NCI-H526 (cell line): ENCODE data around the gene AURKAIP1.

Experiments
- DNase-seq, 2 experiments: peaks; one replicate each; lab custom pipeline; 2025; lab: John Stamatoyannopoulos, UW

Gene AURKAIP1

DNA sequence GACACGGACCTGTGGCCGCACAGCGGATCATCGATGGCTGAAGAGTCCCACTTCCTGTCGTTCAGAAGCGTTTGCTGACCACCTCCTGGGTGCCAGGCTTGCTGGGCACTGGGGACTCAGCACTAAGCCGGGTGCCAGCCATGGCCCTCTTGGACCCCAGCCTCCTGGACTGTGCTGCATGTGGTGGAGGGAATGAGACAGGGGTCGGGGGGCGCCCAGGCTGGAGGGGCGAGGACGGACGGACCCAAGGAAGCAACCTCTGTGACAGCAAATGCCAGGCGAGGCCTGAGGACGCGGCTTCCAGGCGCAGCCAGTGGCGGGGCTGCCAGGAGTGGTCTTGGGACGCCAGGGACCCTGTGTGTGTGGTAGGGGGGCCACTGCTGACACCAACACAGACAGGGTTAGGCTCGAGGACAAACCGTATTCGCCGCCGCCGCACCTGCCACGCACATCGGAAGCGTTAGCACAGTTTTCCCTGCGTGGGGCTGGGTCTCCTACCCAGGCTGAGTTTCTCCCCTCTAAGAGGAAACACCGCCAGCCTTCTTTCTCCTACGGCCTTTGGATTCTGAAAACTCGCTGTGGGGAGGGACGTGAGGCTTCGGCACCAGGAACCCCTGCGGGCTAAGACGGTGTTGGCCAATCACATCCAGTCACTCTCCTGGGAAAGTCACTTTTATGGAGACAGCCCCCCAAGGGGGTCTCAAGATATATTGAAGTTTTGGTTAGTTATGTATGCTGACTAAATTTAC, 13.6 kb downstream of the AURKAIP1 start:
- DNase-seq, result no peak

- DNase-seq, result no peak
Observed at GRCh38 chr1:1360506-1361169, 14.4 kb downstream of the AURKAIP1 start.

GRCh38 chr1:1359664-1360468, 15.1 kb downstream of the AURKAIP1 start:
- no peak for DNase-seq

- no peak for DNase-seq
Observed at GRCh38 chr1:1359308-1359663, 15.7 kb downstream of the AURKAIP1 start.

- DNase-seq, result no peak
Observed at GRCh38 chr1:1358433-1359271, 16.4 kb downstream of the AURKAIP1 start, which contains the start of gene MXRA8. TSS of gene MXRA8 (minus strand) at chr1:1358555. CDS start at chr1:1358504, 51 bp downstream.

GRCh38 chr1:1357871-1358432, 17.1 kb downstream of the AURKAIP1 start:
- DNase-seq, result no peak

DNA sequence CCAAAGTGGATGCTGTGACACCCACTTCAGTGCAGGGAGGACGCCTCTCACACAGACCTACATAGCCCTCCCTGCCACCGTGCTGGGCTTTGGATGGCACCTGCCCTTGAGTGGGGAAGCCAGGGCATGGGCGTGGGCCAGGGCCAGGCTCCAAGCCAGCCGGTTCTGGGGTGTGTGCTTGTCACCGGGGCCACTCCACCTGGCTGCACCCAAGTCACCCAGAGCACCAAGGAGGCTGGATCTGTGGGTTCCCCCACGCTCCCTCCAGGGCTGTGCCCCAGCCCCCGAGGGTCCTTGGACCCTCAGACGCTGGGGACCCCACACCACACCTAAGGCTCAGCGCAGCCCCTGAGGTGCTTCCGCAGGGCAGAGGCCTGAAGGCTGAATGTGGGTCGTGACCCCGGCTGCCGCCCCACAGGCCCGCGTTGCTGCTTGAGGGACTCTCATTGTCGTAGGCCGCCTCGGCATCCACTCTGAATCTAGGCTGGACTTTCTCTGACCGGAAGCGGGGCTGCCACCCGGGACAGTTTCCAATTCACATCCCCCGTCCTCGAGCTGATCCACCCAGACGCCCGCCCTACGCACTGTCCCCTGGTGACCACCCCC, 18.1 kb downstream of the AURKAIP1 start:
- DNase-seq, result no peak

DNA sequence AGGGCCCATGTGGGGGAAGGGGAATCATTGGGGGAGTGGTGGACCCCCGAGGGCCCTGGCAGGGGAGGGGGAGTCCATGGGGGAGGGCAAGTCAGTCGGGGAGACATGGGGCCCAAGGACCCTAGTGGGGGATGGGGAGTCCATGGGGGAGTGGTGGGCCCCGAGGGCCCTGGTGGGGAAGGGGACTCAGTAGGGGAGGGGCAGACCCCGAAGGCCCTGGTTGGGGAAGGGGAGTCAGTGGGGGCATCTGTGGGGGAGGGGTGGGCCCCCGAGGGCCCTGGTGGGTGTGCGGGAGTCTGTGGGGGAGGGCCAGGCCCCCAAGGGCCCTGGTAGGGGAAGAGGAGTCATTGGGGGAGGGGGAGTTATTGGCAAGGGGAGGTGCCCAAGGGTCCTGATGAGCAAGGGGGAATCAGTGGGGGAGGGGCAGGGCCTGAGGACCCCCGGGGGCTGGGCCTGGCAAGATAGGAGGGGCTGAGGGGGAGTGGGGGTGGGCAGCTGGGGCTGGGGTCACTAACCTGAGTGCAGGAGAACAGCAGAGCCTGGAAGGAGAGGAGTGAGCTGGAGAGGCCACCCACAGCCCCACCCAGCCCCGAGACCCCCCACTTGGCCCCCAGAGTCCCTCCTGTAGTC, 18.7 kb downstream of the AURKAIP1 start:
- no peak for DNase-seq

DNA sequence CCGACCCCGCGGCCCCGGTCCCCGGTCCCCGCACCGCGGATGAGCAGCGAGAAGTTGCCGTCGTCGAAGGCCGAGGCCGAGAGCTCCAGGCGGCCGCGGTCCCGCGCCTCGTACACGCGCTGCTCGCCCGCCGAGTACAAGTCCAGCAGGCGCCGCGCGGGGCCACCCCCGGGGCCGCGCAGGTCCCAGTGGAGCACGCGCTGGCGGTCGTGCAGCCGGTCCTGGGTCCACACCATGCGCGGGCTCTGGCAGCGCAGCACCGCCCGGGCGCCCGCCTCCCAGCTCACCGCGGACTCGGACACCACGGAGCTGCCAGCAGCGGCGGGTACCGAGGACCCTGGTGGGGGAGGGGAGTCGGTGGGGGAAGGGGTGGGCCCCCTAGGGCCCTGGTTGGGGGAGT, 19.6 kb downstream of the AURKAIP1 start:
- peak in 1 of 2 experiments; percentile 83 for DNase-seq

DNA sequence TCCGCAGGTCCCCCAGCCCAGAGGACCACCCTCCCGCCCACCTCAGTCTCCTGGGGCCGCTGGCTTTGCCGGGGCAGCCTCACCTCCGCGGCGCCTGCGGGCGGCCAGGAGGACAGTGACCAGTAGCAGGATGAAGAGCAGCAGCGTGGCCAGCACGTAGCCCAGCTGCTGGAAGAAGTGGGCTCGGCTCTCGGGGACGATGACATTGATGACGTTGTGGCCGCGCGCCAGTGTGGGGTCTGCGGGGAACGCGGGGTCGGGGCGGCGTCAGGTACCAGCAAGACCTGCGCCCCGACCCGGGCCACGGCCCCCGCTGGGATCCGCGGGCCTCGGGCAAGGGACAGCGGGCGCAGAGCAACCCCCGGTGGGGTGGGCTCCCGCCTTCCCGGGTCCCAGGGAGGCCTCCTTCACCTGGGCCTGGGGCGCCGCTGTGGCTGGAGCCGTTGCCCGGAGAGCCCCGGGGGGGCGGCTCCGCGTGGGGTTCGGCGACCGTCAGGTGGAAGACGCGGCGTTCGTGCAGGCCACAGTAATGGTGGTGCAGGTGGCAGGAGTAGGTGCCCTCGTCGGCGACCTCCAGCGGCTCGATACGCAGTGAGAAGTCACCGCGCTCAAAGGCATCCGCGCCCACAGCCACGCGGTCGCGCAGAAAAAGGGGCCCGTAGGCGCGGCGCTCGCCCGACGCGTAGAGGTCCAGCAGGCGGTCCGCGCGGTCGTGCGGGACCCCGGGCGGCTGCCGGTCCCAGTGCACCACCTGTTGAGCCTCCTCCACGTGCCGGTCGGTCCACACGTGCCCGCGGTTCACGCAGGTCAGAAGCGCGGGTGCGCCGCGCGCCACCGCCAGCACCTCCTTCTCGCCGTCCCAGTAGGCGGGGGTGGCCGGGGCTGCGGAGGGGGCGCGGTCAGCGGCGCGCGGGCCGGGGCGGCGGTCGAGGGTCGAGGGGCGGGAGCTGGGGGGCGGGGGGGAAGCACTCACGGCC, 20.4 kb downstream of the AURKAIP1 start:
- no peak for DNase-seq

DNA sequence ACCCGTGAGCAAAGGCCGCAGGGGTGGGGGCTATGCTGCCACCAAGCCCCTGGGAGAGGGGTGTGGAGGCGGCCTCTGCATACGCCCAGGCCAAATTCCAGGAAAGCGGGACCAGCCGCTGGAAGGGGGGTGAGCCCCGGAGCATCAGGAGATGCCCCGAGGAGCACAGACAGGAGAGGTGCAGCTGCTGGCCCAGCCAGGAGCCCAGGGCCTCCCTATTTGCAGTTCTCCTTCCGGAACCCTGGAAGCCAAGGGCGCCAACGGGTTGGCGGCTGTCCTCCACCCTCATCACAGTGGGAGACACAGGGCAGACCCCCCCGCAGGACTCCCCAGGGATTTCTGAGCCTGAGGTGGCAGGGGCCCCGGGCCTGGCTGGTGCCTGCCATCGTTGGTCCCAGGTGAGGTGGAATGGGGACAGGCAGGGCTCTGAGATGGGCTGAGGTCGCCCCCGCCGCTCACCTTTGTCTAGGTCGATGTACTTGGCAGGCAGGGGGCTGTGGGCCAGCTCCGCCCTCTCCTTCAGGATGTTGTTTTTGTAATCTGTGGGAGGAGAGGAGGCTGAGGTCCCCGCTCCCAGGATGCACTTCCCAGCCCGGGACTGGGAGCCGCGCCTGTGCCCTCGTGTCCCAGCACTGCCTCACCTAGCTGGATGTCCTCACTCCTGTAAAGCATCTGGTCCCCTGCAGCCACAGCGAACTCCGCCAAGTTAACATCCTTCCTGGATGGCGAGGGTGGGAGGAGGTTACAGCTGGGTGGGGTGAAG, 21.4 kb downstream of the AURKAIP1 start:
- DNase-seq, result no peak

DNA sequence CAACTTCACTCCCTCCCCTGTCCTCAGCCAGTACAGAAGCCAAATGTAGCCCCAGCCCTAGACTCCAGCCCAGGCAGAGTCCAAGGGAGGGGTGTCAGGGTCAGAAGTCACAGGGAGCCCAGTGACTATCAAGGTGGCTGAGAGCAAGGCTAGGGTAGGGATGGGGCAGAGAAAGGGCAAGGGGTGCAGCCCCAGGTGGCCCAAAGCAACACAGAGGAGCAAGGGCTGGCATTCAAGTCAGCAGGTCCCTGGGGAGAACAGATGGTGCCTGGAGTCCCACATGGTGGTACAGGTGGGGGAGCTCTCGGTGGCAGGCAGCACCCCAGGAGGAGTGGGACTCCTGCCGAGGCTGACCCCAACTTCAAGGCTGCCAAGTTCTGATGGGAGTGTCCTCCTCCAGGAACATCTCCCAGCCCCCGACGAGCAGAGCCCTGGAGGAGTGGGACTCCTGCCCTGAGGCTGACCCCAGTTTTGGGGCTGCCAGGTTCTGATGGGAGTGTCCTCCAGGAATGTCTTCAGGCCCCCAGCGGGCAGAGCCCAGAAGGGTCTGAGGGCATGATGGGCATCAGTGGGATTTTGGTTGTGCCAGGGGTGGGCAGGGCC, 22.1 kb downstream of the AURKAIP1 start:
- no peak for DNase-seq

- no peak for DNase-seq
Observed at GRCh38 chr1:1351511-1352427, 23.2 kb downstream of the AURKAIP1 start.

- DNase-seq, result peak in 1 of 2 experiments; percentile 79
Observed at GRCh38 chr1:1349256-1350012, 25.6 kb downstream of the AURKAIP1 start, which contains the start of gene DVL1. TSS of gene DVL1 (minus strand) at chr1:1349418. CDS start at chr1:1349065, 353 bp downstream.

- DNase-seq, result peak in 1 of 2 experiments; percentile 48
Observed at GRCh38 chr1:1348420-1349255, 26.4 kb downstream of the AURKAIP1 start.
